Stimulated activated CD8-positive, alpha-beta memory T cell treated with anti-CD3 and anti-CD28 coated beads, Interleukin-15, amount 100 ng/mL, for 4 hours (primary cell): ENCODE results near the gene PSMA8.
"Not testable (repeated sequence)": the region's sequence is repeated elsewhere in the genome, so short reads cannot be mapped to it uniquely, and the experiment has no call there.

Source experiments
- DNase-seq, 2 donors: peaks; one replicate each; pipeline ENCODE4 v3.0.0-alpha.2; 2020; ENCODE audit warnings: low read depth in 2 of 2

Gene PSMA8

GRCh38 chr18:26133652-26134051, at the start of gene PSMA8:
Gene PSMA8, plus strand, starts transcription at chr18:26133869. Its CDS starts 97 bp downstream, at chr18:26133966.
- peak; percentile 17 to 34 for DNase-seq

DNA sequence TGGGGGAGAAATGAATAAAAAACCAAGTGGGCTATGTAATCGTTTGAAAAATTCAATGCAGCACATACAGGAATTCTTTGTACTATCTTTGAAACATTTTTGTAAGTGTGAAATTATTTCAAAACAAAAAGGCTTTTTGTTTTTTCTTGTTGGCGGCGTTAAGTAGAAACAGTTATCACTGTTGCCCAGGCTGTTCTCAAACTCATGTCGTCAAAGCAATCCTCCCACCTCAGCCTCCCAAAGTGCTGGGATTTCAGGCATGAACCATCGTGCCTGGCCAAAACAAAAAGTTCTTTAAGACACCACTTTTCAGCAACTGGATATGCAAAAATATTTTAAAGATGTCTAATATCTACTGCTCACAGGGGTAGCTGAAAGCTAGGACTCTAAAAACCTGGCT, 48.6 kb upstream of the PSMA8 start:
- no peak for DNase-seq

GRCh38 chr18:26086959-26087358, 46.7 kb upstream of the PSMA8 start:
- DNase-seq = no peak

- no peak for DNase-seq
Measured at GRCh38 chr18:26088487-26088886, 45.2 kb upstream of the PSMA8 start.

DNA sequence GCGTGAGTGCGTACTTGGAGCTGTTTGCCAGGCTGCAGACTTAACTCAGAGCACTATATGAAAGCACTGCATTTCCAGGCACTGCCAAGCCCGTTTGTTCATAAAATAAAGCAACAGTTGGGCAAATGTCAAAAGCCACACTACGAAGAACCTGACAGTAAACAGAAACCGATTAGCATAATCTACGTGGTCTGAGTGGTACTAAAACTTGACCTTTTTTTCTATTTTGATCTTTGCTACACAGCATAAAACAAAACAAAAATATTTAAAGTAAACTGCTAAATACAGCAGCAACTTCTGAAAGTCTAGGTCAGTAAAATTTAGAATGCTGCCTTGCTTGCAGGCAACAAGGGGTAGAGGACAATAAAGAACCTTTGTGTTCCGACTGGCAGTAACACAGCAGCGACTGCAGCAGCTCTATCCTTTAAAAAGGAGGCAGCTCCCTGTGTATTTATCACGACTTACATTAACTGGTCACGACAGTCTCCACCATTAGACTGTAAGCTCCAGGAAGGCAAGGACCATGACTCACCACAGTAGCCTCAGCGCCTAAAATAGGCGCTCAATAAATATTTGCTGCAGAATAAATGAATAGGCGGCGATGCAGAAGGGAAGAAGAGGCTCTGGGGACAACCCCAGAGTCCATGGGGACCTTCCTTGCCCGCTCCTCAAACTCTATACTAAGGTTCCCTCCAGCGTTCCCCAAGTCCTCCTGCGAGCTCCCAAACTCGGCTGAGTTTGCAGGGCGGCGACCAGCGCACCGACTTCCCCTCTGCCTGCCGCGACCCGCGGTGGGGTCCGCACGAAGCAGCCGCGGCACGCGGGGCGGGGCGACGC, 44.2 kb upstream of the PSMA8 start:
- DNase-seq = no peak

GRCh38 chr18:26090130-26091046, 43.3 kb upstream of the PSMA8 start, which contains the start of gene SS18:
Gene SS18, minus strand, starts transcription at chr18:26090613. Its CDS starts 44 bp downstream, at chr18:26090569.
- DNase-seq = peak; percentile 82 to 84

DNA sequence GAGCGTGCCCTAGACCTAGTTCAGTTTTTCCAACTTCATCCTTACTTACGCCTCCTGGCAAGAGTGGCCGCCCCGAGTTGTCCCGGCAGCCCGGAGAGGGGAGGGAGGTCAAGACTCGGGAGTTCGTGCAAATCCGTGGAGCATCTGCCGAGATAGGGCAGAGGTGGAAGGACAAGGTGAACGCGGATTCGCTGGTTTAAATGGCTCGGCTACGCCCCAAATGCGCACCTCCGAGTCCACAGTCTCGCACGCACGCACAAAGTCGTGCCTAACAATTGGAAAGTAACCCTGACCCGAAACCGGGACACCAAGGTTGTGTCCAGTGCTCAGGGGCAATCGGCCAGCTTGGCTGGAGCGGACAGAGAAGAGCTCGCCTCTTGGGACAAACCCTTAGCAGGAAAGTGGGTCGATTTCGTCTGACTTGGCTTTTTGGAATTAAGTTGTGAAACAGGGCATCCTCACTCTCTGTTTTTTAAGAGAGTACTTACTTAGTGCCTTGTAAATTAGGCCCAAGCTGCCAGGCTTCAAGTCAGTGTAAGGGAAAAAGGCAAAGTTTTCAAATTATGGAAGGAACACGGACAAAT, 42.5 kb upstream of the PSMA8 start:
- no peak for DNase-seq

DNA sequence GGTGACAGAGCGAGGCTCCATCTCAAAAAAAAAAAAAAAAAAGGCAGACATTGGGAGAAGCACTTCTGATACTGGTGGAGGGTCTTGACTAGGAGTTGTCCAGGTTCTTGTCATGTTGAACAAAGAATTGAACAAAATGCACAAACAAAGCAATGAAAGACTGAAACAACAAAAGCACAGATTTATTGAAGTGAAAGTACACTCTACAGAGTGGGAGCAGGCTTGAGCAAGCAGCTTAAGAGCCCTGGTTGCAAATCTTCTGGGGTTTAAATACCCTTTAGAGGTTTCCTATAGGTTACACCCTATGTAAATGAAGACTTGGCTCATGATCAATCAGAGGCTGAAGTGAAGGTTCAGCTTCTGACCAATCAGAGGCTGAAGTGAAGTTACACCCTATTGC, 36.8 kb upstream of the PSMA8 start:
- no peak for DNase-seq

- DNase-seq = no peak
Measured at GRCh38 chr18:26097563-26097962, 36.1 kb upstream of the PSMA8 start.

GRCh38 chr18:26103579-26103978, 30.1 kb upstream of the PSMA8 start:
- DNase-seq = no peak

DNA sequence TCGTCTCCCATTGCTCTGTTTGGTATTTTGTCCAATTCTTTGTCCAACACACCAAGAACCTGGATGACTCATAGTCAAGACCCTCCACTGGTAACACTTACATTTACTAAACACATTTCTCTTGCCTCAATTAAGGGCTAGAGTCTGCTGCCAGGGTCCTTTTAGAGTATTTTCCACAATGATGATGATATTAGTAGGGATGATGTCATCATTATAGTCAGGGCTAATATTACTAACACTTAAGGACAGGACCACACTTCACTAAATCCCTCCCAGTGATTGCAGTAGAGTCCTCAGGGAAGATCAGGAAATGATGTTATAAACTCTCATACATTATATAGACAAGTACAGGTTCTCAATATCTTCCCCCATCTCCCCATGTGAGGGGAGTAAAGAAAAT, 29.6 kb upstream of the PSMA8 start:
- no peak for DNase-seq

DNA sequence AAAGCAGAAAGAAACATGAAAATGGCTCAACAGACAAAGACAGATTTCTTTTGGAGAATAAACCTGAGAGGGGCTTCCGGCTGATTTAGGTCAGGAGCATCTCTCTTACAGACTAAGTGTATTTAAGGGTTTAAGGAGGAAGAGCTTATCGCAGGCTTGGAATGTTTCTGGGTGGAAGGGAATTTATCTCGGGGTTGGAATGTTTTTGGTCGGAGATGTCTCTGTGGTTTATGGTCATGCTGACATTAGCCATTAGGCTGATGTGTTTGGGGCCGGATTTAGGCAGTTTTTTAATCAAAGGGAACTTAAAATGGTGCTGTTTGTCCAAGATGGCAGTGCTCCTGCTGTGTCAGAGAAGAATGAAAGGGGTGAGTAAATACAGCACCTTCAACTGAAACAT, 14.4 kb upstream of the PSMA8 start:
- DNase-seq = no peak

GRCh38 chr18:26121476-26121875, 12.2 kb upstream of the PSMA8 start:
- DNase-seq = no peak

- DNase-seq = not testable (repeated sequence)
Measured at GRCh38 chr18:26121994-26122393, 11.7 kb upstream of the PSMA8 start.

- DNase-seq = no peak
Measured at GRCh38 chr18:26127786-26128185, 5.9 kb upstream of the PSMA8 start.

- not testable (repeated sequence) for DNase-seq
Measured at GRCh38 chr18:26128192-26128591, 5.5 kb upstream of the PSMA8 start.

DNA sequence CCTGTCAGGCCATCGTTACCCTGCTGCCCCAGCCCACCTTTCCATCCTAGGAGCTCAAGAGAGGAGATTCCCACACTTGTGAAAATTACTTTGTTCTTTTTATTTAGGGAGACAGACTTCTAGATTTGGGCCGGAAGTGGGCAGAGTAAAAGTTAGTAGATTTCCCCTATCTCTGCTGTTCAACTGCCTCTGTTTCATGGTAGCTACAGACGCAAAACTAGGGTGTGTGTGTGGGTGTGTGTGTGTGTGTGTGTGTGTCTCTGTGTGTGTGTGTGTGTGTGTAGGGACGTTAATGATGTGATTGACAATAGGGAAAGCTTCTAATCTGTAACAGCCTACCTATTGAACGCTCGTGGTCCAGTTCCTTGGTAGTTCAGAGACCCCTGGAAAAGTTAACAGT, 438 bp downstream of the PSMA8 start:
- no peak for DNase-seq

DNA sequence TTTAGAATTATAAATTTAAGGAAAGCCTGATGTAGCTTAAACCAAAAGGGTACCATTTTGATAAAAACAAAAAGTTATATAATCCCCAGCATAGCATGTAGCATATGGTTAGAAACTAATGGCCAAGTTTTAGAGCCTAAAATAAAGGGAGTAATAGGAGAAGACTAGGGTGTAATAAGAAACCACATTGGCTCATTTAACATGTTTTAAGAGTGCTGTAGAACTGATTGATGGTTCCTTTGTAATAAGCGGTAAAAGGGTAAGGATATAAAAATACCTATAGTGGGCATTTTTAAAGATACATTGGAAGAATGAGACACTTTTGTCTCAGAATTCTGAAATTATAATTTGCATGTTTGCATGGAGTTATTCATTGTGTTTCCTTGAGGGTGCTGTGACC, 1.9 kb downstream of the PSMA8 start:
- DNase-seq = no peak

- DNase-seq = no peak
Measured at GRCh38 chr18:26157326-26157725, 23.7 kb downstream of the PSMA8 start.

- no peak for DNase-seq
Measured at GRCh38 chr18:26159353-26159752, 25.7 kb downstream of the PSMA8 start.

DNA sequence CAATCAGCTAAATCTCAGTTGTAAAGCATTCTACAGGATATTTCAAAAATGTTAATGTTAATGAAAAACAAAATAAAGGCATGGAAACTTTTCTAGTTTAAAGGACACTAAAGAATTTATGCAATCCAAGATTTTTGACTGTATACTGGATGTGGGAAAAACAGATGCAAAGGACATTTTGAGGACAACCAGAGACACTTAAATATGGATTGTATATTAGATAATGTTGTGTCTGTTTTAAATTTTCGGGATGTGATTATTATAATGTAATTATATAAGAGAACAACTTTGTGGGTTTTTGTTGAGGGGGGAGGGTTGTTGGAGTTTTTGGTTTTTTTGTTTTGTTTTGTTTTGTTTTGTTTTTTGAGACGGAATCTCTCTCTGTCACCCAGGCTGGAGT, 30.9 kb downstream of the PSMA8 start:
- no peak for DNase-seq

- DNase-seq = not testable (repeated sequence)
Measured at GRCh38 chr18:26167592-26167991, 33.9 kb downstream of the PSMA8 start.
